Hematopoietic multipotent progenitor cell treated with erythropoietin and hydrocortisone succinate and interleukin-3 and kit ligand, for 4 days (in vitro differentiated cells): ENCODE results near the gene NMT2.
A peak's percentile ranks its signal among the peaks of the same experiment; 100 is the strongest.
"Not testable (repeated sequence)": the region's sequence is repeated elsewhere in the genome, so short reads cannot be mapped to it uniquely, and the experiment has no call there.

ENCODE experiments used
- DNase-seq: peaks from one replicate; pipeline ENCODE4 v3.0.0-alpha.2; 2015

NMT2 gene

GRCh38 chr10:15168291-15168785, at the start of gene NMT2:
NMT2 (minus strand) TSS chr10:15168693; CDS start chr10:15168612, 81 bp downstream.
- DNase-seq, result peak; percentile 92

DNA sequence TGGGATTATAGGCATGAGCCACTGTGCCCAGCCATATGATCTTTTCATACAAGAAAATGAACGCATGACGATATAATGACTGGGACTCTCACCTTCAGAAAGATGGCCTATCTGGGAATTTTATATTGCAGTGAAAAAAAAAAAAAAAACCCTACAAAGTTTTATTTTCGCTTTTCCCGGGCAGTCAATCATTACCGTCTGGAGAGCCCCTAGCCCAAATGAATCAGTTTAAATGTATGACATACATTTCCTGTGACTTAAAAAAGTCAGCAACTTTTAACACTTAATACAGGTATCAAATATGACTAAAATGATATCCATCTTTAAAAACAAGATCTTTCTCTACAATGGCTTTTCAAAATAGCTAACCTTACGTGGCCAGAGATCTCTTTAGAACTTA, 48.2 kb upstream of the NMT2 start:
- no peak for DNase-seq

DNA sequence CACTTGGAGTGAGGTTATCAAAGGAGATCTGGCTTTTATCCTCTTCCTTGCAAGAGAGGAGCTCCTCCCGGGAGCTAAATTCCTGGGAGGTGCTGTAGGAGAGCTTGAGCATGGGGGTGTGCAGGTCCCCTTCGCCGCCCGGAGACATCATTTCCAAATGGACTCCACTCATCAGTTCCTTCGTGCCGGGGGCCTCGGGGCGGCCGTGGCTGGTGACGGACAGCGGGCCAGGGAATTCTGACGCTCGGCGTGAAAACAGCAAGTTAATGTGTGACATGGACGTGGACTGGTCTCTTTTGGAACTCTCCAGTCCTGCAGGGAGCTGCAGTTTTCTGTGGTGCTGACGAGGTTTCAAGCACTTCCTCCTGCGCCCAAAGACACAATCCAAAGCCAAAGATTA, 45.7 kb upstream of the NMT2 start:
- no peak for DNase-seq

DNA sequence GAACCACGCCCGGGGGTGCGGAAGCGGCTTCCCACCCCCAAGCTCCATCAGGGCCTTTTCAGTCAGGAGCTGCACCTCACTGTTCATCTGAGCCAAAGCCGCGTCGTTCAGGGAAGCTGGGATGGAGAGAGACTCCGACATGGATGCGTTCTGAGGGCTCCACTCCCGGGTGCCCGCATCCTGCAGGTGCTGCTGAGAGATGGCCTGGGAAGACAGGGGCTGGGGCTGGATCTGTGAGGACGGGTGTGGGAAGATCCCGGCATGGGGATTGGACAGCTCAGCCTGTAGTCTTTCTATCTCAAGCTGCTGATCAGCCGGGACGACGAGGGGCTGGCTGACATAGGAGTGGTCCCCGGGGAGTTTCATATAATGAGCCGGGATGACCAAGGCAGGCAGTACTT, 45.0 kb upstream of the NMT2 start:
- no peak for DNase-seq

- no peak for DNase-seq
These were observed 43.0 kb upstream of the NMT2 start for GRCh38 chr10:15211464-15211979.

GRCh38 chr10:15210521-15210920, 42.0 kb upstream of the NMT2 start:
- no peak for DNase-seq

GRCh38 chr10:15209827-15210509, 41.5 kb upstream of the NMT2 start:
- DNase-seq, result peak; percentile 89

DNA sequence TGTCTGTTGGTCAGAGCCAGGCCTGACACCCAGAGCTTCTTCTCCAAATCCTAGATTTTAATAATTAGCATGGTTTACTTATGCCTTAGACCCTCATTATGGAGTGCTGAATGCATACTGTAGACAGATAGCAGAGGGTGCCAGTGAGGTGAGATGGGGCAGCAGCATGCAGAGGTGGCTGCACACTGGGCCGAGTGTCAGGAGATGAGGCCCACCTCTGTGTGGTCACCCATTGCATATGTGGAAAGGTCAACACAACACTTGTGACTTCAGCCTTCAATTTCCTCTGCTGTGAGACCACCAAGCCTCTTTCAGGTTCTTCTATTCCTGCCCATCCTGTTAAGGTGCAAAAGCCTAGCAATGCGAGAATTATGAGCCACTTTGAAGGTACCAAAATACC, 39.7 kb upstream of the NMT2 start:
- DNase-seq, result no peak

- DNase-seq, result not testable (repeated sequence)
These were observed 38.9 kb upstream of the NMT2 start for GRCh38 chr10:15207410-15207809.

DNA sequence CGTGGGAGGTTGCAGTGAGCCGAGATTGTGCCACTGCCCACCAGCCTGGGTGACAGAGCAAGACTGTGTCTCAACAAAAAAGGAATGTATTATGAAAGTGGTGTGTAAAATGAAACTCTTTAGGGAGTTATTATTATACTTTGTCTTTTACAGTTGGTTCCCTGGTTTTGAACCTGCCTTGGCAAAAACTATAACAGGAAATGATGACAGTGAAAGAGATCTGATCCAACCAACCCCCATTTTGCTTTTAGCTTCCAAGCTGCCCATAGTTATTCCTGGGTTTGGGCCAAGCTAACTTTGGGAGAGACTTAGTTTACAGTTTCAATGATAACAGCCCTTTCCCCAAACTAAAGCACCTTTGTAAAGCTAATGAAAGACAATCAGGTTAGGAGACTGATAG, 34.1 kb upstream of the NMT2 start:
- DNase-seq, result no peak

- not testable (repeated sequence) for DNase-seq
These were observed 33.8 kb upstream of the NMT2 start for GRCh38 chr10:15202301-15202621.

GRCh38 chr10:15201589-15202300, 33.3 kb upstream of the NMT2 start:
- no peak for DNase-seq

- DNase-seq, result no peak
These were observed 32.1 kb upstream of the NMT2 start for GRCh38 chr10:15200626-15201025.

- no peak for DNase-seq
These were observed 29.4 kb upstream of the NMT2 start for GRCh38 chr10:15197911-15198310.

DNA sequence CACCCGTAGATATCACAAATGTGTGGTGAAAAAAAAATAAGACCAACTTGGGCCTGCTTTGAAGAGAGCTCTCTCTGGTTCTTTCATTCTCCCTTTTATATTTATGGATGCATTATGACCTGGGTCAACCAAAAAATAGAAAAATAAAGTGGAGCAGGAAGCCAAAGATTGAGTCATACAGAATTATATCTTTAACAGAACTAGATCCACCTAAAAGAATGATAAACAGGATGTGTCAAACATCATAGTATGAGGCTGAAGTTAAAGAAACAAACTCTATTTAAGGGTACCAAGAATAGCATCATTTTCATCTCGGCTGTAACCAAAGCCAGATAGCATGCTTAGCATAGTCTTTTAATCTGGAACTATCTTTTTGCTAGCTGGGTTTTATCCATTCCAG, 28.8 kb upstream of the NMT2 start:
- DNase-seq, result no peak

- DNase-seq, result peak; percentile 46
These were observed 27.7 kb upstream of the NMT2 start for GRCh38 chr10:15196021-15196834.

DNA sequence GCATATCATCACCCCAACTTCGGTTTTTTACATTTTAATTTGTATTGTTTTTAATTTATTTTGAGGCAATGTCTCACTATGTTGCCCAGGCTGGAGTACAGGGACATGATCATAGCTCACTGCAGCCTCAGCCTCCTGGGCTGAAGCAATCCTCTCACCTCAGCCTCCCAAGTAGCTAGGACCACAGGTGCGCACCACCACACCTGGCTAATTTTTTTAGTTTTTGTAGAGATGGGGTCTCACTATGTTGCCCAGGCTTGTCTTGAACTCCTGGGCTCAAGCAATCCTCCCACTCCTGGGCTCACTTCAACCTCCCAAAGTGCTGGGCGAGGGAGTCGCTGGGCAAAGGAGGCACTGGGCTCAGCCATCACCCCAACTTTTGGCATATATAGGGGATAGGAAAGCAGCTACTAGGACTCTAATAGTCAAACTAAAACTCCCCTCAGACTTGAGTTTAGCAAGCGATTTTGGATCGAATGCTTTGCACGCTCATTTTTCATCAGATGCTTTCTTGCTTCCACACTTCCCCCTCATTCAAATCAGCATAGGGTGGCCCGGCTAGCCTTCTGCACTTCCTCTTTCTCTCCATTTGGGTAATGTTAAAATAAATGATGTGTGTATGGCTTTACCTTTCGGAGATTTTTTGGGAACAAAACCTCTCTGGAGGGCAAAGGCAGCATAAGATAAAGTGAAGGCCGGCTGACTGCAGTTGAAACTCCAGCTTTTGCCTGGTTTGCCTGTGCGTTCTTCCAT, 20.8 kb upstream of the NMT2 start:
- DNase-seq, result peak; percentile 72

DNA sequence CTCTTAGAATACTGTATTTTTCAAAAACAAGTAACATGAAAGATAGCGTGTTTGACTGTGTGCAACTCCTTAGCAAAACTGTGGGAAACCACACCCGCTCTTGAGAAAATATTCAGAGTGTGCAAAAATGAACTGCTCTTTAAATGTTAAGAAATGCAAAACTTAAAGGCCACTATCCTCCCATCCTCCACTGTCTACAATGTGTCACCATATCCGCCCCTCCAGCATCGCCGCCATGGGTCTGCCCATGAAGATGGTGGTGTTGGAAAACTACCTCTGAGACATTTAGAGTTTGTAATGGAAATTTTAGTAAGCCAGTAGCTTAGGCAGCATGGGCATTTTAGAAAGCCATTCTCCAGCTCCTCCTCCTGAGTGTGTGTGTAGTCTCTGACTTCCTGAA, 20.1 kb upstream of the NMT2 start:
- DNase-seq, result no peak

DNA sequence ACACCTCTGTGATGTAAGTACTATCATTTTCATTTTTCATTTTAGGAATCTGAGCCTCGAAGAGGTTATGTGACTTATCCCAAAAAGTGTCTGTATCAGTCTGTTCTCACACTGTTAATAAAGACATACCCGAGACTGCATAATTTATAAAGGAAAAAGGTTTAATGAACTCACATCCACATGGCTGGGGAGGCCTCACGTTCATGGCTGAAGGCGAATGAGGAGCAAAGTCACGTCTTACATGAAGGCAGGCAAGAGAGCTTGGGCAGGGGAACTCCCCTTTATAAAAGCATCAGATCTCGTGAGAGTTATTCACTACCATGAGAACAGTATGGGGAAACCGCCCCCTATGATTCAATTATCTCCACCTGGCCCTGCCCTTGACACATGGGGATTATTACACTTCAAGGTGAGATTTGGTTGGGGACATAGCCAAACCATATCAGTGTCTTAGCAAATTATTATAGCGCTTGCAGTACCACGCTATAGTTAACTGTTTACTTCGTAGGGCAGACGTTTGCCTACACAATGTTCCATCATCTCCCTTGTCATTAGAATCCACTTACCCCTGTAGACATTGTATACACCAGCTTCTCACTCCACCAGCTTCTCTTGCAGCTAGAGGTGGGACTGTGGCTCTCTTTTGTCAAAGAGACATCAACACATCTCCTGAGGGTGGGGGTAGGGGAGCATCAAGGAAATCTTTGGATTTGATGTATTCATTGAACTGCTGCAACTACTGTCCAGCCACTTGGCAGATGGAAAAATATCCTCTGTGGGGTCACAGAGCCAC, 15.4 kb upstream of the NMT2 start:
- DNase-seq, result no peak

DNA sequence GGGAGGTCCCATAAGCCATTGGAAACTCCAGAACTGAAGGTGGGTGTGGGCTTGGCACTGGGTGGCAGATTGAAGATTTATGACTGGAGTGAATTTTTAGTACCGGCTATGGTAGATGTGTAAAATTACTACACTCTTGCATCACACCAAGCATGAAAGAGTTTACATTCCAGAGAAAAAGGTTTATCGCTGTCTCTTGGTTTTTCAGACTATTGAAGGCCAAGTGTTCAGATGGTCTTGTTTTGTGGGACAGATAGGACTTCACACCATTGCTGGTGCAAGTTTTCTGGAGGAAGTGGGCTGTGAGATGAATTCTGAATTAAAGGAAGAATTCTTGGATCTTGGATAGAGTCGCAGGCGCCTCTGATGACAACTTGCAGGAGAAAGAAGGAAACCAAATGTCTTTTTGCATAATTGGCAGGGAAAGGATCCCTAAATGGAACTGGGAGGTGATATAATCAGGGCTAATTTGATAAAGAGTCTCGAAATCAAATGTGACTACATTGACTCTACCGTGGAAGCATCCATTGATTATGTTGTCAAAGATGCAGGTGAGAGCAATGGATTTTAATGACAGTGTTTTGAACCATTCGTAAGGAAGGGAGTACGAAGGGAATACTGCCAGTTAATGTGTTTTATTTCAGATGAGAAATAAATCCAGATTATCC, 14.2 kb upstream of the NMT2 start:
- DNase-seq, result no peak

DNA sequence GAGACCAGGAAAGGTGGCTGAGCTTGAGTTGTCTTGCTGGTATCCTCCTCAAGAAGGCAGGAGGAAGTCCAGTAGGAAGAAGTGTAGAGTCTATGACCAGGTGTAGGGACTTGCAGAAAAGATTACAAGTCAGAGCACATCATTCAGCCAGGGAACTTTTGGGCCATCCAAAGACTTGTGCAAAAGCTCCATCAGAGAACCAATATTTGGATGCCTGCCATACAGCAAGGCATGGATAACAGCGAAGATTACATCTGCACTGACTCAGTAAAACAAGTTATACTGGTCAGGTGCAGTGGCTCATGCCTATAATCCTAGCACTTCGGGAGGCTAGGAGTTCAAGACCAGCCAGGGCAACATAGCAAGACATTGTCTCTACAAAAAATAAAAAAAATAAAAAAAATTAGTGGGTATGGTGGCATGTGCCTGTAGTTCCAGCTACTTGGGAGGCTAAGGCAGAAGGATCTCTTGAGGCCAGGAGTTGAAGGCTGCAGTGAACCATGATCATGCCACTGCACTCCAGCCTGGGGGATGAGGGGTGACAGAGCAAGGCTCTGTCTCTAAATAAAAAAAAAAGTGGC, 13.2 kb upstream of the NMT2 start:
- no peak for DNase-seq
